IMR-90 (cell line): ENCODE data around the gene PLEKHG5. TPM values are rescaled to one million over a fixed set of nuclear protein-coding genes. Genes with fewer than 3 reads are reported as not detected.

Source experiments
- ATAC-seq: fragments of 200-7000 bp; cut with Tn5 transposase; 2 replicates; pipeline ENCODE4 v1.9.1; 2020; ENCODE audit warnings: low read depth, mild to moderate bottlenecking, moderate library complexity
- BruUV-seq: library from RNA; stranded (reverse); fragments of 400-500 nt; replicated peaks from 2 replicates; lab custom pipeline; 2021; lab: Mats Ljungman, UMichigan
- CTCF ChIA-PET: fragments of 300-600 bp; formaldehyde crosslinking; extraction: SDS; loops from one replicate; lab custom pipeline; 2021; ENCODE audit warnings: antibody characterized with exemption; lab: Yijun Ruan, JAX
- POLR2A ChIA-PET: fragments of 300-600 bp; sonication (Branson Sonifier 250); formaldehyde crosslinking; loops from one replicate; lab custom pipeline; 2022; ENCODE audit warnings: antibody characterized with exemption; ENCODE audit not compliant: unreplicated experiment; lab: Charles Lee
- DNase-seq: peaks from one replicate; pipeline ENCODE4 v3.0.0; 2013
- H2AFZ ChIP-seq: replicated peaks from 2 replicates; pipeline ENCODE3; 2013; ENCODE audit warnings: low read length, mild to moderate bottlenecking; ENCODE audit not compliant: poor library complexity
- H2AK5ac ChIP-seq: 2 replicates; pipeline ENCODE4 v1.6.1; 2013; ENCODE audit warnings: low read depth, low read length, inconsistent platforms
- H2AK9ac ChIP-seq: replicated peaks from 2 replicates; pipeline ENCODE3; 2013; ENCODE audit warnings: mild to moderate bottlenecking, low read depth, low read length, moderate library complexity; ENCODE audit not compliant: poor library complexity
- H2BK120ac ChIP-seq: 2 replicates; pipeline ENCODE4 v1.6.1; 2013; ENCODE audit warnings: low read depth, low read length, inconsistent platforms
- H2BK15ac ChIP-seq: 3 replicates; pipeline ENCODE4 v1.6.1; 2013; ENCODE audit warnings: low read depth, low read length, inconsistent platforms
- H2BK20ac ChIP-seq: 2 replicates; pipeline ENCODE4 v1.6.1; 2013; ENCODE audit warnings: low read depth, mild to moderate bottlenecking, inconsistent platforms, low read length, moderate library complexity
- H2BK5ac ChIP-seq: 2 replicates; pipeline ENCODE4 v1.6.1; 2013; ENCODE audit warnings: mild to moderate bottlenecking, low read depth, low read length, inconsistent platforms; ENCODE audit not compliant: poor library complexity, severe bottlenecking
- H3K14ac ChIP-seq: replicated peaks from 2 replicates; pipeline ENCODE4 v1.6.1; 2013; ENCODE audit warnings: low read depth, low read length, inconsistent platforms
- H3K18ac ChIP-seq: 2 replicates; pipeline ENCODE4 v1.6.1; 2013; ENCODE audit warnings: low read depth, low read length, control low read depth
- H3K23ac ChIP-seq: 2 replicates; pipeline ENCODE4 v1.6.1; 2013; ENCODE audit warnings: low read depth, low read length, inconsistent platforms
- H3K27ac ChIP-seq: 2 replicates; pipeline ENCODE4 v1.5.1; 2013; ENCODE audit warnings: mild to moderate bottlenecking, control low read depth, low read length; ENCODE audit not compliant: insufficient read depth
- H3K27me3 ChIP-seq: 2 replicates; pipeline ENCODE4 v1.6.1; 2013; ENCODE audit warnings: low read length; ENCODE audit not compliant: control insufficient read depth, insufficient read depth
- H3K36me3 ChIP-seq: 2 replicates; pipeline ENCODE4 v1.6.1; 2013; ENCODE audit warnings: low read length, mixed read lengths; ENCODE audit not compliant: control insufficient read depth, insufficient read depth
- H3K4ac ChIP-seq: 2 replicates; pipeline ENCODE4 v1.6.1; 2013; ENCODE audit warnings: low read depth, low read length, inconsistent platforms
- H3K4me1 ChIP-seq: 2 replicates; pipeline ENCODE4 v1.6.1; 2013; ENCODE audit warnings: low read length, mixed read lengths; ENCODE audit not compliant: control insufficient read depth, insufficient read depth
- H3K4me2 ChIP-seq: 2 replicates; pipeline ENCODE4 v1.6.1; 2013; ENCODE audit warnings: low read depth, mild to moderate bottlenecking, control low read depth, low read length, moderate library complexity
- H3K4me3 ChIP-seq: 2 replicates; pipeline ENCODE4 v1.5.1; 2013; ENCODE audit warnings: low read depth, mild to moderate bottlenecking, control low read depth, low read length, moderate library complexity; ENCODE audit not compliant: insufficient read depth
- H3K56ac ChIP-seq: 2 replicates; pipeline ENCODE4 v1.6.1; 2013; ENCODE audit warnings: low read length, inconsistent platforms; ENCODE audit not compliant: insufficient read depth; ENCODE audit errors: extremely low read depth
- H3K79me1 ChIP-seq, 2 experiments: 2 replicates each; pipeline ENCODE4 v1.6.1; 2013; ENCODE audit warnings: low read length in 2 of 2, inconsistent platforms in 1 of 2, low read depth in 1 of 2
- H3K9ac ChIP-seq: 2 replicates; pipeline ENCODE4 v1.6.1; 2013; ENCODE audit warnings: low read depth, low read length, control low read depth
- H3K9me1 ChIP-seq: 2 replicates; pipeline ENCODE4 v1.6.1; 2013; ENCODE audit warnings: low read length, inconsistent platforms; ENCODE audit not compliant: insufficient read depth
- H3K9me3 ChIP-seq: 2 replicates; pipeline ENCODE4 v1.6.1; 2013; ENCODE audit warnings: low read length; ENCODE audit not compliant: control insufficient read depth, insufficient read depth
- H4K20me1 ChIP-seq: 2 replicates; pipeline ENCODE4 v1.6.1; 2013; ENCODE audit warnings: low read length, inconsistent platforms; ENCODE audit not compliant: insufficient read depth
- H4K5ac ChIP-seq: 2 replicates; pipeline ENCODE4 v1.6.1; 2013; ENCODE audit warnings: mild to moderate bottlenecking, low read depth, low read length, control low read depth
- H4K8ac ChIP-seq, 2 experiments: 2 replicates each; pipeline ENCODE4 v1.6.1; 2013; ENCODE audit warnings: low read depth in 2 of 2, low read length in 2 of 2, control low read depth in 1 of 2, inconsistent platforms in 1 of 2
- H4K91ac ChIP-seq: 2 replicates; pipeline ENCODE4 v1.6.1; 2013; ENCODE audit warnings: low read depth, low read length, inconsistent platforms; ENCODE audit not compliant: insufficient read depth
- CEBPB ChIP-seq: IDR thresholded peaks from 2 replicates; pipeline ENCODE4 v1.6.1; 2012; ENCODE audit warnings: low read depth, low read length, improper control_type of control experiment
- CTCF ChIP-seq: conservative IDR thresholded peaks from 2 replicates; pipeline ENCODE4 v1.5.1; 2012; ENCODE audit warnings: mild to moderate bottlenecking, low read depth, low read length, improper control_type of control experiment
- FOS ChIP-seq: fragments of 150-350 bp; IDR thresholded peaks from 2 replicates; pipeline ENCODE4 v1.6.1; 2016; ENCODE audit warnings: low read depth, low read length
- MAFK ChIP-seq: IDR thresholded peaks from 2 replicates; pipeline ENCODE4 v1.6.1; 2012; ENCODE audit warnings: low read depth, low read length, improper control_type of control experiment
- NFE2L2 ChIP-seq: fragments of 150-350 bp; IDR thresholded peaks from 2 replicates; pipeline ENCODE4 v1.6.1; 2016; ENCODE audit warnings: low read depth, mild to moderate bottlenecking, low read length
- RFX5 ChIP-seq: IDR thresholded peaks from 2 replicates; pipeline ENCODE4 v1.8.0; 2012; ENCODE audit warnings: low read depth, mild to moderate bottlenecking, low read length, moderate library complexity
- WGBS, 2 experiments: methylation state at CpG; one replicate each; pipeline versions ENCODE4 v1.1.5 to v1.1.7; 2013; ENCODE audit warnings: missing lambda C conversion rate in 2 of 2; ENCODE audit not compliant: insufficient read length in 1 of 2; ENCODE audit errors: extremely low coverage in 2 of 2; 5-methylcytosine and 5-hydroxymethylcytosine counted together
- dilution Hi-C: fragments of 300-500 bp; cut with HindIII; formaldehyde crosslinking; loops from one replicate; pipeline ENCODE4 v1.14.3; 2018; ENCODE audit warnings: low sequenced_read_pairs; ENCODE audit not compliant: unreplicated experiment
- in situ Hi-C: fragments of 300-500 bp; cut with MboI; formaldehyde crosslinking; loops from 3 replicates; pipeline ENCODE4 v1.14.3; 2019; ENCODE audit warnings: low sequenced_read_pairs, inconsistent platforms, mixed read lengths
- intact Hi-C: fragments of 100-400 bp; cut with micrococcal nuclease; formaldehyde crosslinking; loops from 2 replicates; pipeline ENCODE4 v1.10.0; 2022
- polyA plus RNA-seq, 3 experiments: library from polyadenylated mRNA; depleted of rRNA; stranded (reverse); fragments of >200 nt; gene quantifications; 2 replicates each; pipeline ENCODE4 v1.2.3, GENCODE V29; 2012; ENCODE audit warnings: low replicate concordance in 1 of 3
- total RNA-seq: library from RNA; depleted of rRNA; stranded (reverse); fragments of >200 nt; gene quantifications from 2 replicates; pipeline ENCODE4 v1.2.3, GENCODE V29; 2012

The PLEKHG5 gene
- total and polyA plus RNA-seq, 2 of the 4 experiments (the other 2 are of a cell fraction), result 4.8 to 11.6 TPM

- no peaks in the 10 kb centered on the region for H4K20me1 ChIP-seq
- H2BK15ac ChIP-seq, result no peak overlapping the region
- DNase-seq, result no peak
- no peaks in the 10 kb centered on the region for H3K4me1 ChIP-seq
- H3K4me3 ChIP-seq, result no peak overlapping the region
- no peaks in the 10 kb centered on the region for H3K9me1 ChIP-seq
- TF ChIP-seq NFE2L2 (no peak), FOS (no peak), RFX5 (no peak), CTCF (no peak), CEBPB (no peak), MAFK (no peak)
- BruUV-seq, result no TSS peak
- no peak overlapping the region for H4K91ac ChIP-seq
- intact Hi-C loops (no loop called here), in situ Hi-C loops (no loop called here), dilution Hi-C loops (no loop called here)
- no peak overlapping the region for H3K4me2 ChIP-seq
- no peak overlapping the region for H3K4ac ChIP-seq
- H3K27ac ChIP-seq, result no peak overlapping the region
- H4K8ac ChIP-seq, result no peak overlapping the region
- H2AK5ac ChIP-seq, result no peak overlapping the region
- no peak overlapping the region for H2BK20ac ChIP-seq
- WGBS, 2 experiments, result 70% methylated on average over 24 of the region's 40 CpGs; no CpG with 5 or more reads in 1 of the 2 experiments
- POLR2A ChIA-PET, result no interaction called here
- peaks cover 15% of the 10 kb centered on the region for H3K36me3 ChIP-seq
- H3K18ac ChIP-seq, result no peak overlapping the region
- H3K9ac ChIP-seq, result no peak overlapping the region
- no peak overlapping the region for H2BK120ac ChIP-seq
- H3K56ac ChIP-seq, result no peak overlapping the region
- H3K79me1 ChIP-seq, result no peaks in the 10 kb centered on the region
- peak overlapping the region; percentile 28 for H2AK9ac ChIP-seq
- no peak overlapping the region for H3K14ac ChIP-seq
- no peak overlapping the region for H3K23ac ChIP-seq
- H3K9me3 ChIP-seq, result no peaks in the 10 kb centered on the region
- H4K5ac ChIP-seq, result no peak overlapping the region
- no peak for ATAC-seq
- H2AFZ ChIP-seq, result no peak overlapping the region
- CTCF ChIA-PET, result no interaction called here
- peaks cover 28% of the 10 kb centered on the region for H3K27me3 ChIP-seq
- no peak overlapping the region for H2BK5ac ChIP-seq
Observed at GRCh38 chr1:6461051-6461530, 30.4 kb downstream of the PLEKHG5 start.
